Ramos (cell line): ENCODE data around the gene GJB4.
"Not testable (repeated sequence)": the region's sequence is repeated elsewhere in the genome, so short reads cannot be mapped to it uniquely, and the experiment has no call there.

Experiments used
- in situ Hi-C: fragments of 300-500 bp; cut with MboI; formaldehyde crosslinking; loops from one replicate; pipeline ENCODE4 v1.14.3; 2022; ENCODE audit warnings: low sequenced_read_pairs; ENCODE audit not compliant: unreplicated experiment

The GJB4 gene

DNA sequence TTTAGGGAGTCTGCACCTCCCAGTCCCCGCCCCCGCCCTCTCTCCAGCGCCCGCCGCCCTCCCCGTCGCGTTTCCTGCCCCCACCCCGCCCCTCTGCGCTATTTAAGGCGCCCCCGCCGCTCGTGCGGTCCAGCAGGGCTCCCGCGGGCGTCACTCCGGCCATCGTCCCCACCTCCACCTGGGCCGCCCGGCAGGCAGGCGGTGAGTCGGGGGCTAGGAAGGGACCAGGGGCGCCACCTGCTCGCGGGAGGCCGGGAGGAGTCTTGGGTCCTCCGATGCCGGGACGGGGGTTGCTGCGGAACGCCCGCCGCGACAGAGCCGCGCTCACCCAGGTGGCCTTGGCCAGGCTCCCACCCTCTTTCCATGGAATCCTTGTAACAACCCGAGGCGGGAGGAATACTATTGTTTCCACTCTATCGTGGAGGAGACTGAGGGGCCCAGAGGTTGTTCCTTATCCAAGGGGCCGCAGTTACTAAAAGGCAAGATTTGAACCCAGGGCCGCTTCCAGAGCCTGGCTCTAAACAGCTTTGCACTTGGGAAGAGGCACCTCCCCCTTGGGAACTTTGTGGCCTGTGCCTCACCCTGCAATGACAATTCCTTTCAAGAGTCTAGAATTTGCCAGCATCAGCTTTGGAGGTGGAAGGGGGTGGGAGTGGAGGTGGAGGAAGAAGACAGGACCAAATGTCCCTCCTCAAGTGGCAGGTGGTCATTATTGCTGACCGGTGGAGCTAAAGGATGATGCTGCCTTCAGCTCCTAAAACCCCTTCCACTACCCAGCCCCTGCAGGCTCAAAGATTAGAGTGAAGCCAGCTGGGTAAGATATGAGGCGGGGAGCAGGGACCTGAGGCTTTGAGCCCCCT is 33.6 kb downstream of the GJB4 start, which contains the start of gene GJA4:
TSS of gene GJA4 (plus strand) at position 132 of the 860 bp plus-strand sequence. CDS start 1,215 bp downstream, outside the sequence.
- in situ Hi-C loops, result no loop called here

DNA sequence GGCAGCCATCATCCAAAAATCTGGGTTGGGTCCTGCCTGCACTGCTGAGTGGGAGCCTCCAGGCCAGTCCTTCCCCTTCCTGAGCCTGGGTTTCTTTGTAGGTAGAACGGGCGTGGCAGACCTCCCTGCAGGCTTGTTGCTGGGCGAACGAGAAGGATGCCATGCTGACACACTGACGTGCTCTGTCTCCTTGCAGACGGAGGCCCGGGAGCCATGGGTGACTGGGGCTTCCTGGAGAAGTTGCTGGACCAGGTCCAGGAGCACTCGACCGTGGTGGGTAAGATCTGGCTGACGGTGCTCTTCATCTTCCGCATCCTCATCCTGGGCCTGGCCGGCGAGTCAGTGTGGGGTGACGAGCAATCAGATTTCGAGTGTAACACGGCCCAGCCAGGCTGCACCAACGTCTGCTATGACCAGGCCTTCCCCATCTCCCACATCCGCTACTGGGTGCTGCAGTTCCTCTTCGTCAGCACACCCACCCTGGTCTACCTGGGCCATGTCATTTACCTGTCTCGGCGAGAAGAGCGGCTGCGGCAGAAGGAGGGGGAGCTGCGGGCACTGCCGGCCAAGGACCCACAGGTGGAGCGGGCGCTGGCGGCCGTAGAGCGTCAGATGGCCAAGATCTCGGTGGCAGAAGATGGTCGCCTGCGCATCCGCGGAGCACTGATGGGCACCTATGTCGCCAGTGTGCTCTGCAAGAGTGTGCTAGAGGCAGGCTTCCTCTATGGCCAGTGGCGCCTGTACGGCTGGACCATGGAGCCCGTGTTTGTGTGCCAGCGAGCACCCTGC is 34.7 kb downstream of the GJB4 start:
- in situ Hi-C loops, result no loop called here

DNA sequence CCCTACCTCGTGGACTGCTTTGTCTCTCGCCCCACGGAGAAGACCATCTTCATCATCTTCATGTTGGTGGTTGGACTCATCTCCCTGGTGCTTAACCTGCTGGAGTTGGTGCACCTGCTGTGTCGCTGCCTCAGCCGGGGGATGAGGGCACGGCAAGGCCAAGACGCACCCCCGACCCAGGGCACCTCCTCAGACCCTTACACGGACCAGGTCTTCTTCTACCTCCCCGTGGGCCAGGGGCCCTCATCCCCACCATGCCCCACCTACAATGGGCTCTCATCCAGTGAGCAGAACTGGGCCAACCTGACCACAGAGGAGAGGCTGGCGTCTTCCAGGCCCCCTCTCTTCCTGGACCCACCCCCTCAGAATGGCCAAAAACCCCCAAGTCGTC is 35.2 kb downstream of the GJB4 start:
- in situ Hi-C loops, result no loop called here

DNA sequence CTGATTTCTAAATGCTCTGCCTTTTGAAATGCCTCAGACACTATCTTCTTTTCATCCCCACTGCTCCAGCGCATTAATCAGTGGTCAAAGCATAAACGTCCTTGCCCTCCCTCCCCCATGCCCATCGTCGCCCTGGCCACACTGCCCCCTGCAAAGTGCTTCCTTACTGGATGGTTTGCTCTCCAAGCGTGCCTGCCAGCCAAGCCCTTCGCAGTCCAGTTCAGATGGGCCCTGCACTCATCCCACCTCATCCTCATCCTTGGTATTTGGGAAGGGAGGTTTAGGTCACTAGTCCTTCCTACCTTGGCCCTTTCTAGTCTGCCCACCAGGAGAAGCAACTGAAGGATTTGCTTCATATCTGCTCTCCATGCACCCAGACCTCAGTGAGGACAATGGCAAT is 36.4 kb downstream of the GJB4 start:
- in situ Hi-C loops, result no loop called here

DNA sequence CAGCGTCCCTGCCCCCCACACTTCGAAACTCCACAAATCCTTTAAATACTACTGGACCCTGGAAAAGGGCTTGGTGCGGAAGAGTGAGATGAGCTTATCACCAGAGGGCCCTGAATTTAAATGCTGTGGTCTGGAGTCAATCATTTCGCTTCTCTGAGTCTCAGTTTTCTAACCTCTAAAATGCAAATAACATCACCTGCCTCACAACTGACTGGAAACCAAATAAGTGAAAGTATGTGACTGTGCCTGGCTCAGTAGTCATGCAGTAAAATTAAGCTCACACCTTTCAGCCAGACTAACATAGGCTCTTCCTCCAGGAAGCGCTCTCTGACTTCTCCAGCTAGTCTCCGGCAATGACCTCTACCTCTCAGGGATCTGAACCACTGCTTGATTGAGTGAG is 37.5 kb downstream of the GJB4 start:
- in situ Hi-C loops, result no loop called here

DNA sequence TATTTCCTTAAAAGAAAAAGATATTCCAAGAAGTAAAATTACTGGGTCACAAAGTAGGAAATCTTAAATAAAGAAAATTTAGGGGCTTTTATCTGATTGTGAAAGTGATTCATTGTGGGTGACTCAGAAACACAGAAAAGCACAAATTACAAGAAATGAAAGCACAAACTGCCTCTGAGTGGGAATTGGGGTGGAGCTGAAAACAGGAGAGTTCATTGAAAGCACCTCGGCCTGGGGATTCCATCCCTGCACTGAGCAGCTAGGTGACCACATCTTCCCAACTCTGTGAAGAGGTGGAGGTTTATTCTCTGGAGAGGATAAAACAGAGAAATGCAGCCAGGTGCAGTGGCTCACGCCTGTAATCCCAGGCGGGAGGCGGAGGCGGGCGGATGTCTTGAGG is 40.7 kb downstream of the GJB4 start:
- in situ Hi-C loops, result no loop called here

DNA sequence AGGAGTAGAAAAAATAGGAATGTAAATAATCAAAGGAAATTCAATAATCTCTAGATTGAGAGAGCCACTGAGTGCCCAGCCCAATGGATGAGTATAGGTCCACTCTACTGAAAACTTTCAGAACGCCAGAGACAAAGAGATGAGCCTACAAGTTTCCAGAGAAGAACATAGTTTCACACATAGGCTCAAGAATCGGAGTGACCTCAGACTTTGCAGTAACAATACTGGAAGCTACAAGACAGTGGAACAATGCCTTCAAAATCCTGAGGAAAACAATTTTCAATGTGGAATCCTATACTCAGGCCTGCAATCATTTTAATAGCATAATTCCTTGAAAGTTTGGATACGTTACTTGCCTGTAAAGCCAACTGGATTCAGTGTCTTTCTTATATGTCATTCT is 44.2 kb downstream of the GJB4 start:
- in situ Hi-C loops, result no loop called here

DNA sequence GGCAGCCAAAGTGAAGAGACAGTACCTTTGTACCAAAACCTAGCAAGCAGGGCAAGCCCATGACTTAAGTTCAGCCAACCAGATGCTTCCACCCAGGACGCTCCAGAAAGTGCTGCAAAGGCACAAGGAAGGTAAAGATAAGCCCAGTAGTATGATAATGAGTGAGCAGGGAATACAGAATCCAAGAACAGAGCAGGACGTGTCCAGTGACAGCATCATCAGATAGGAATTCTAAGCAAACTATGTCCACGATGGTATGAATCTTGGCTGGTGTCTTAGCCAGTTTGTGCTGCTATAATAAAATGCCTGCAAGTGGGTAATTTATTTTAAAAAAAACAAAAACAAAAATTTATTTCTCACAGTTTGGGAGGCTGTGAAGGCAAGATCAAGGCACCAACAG is 46.9 kb downstream of the GJB4 start:
- in situ Hi-C loops, result no loop called here

DNA sequence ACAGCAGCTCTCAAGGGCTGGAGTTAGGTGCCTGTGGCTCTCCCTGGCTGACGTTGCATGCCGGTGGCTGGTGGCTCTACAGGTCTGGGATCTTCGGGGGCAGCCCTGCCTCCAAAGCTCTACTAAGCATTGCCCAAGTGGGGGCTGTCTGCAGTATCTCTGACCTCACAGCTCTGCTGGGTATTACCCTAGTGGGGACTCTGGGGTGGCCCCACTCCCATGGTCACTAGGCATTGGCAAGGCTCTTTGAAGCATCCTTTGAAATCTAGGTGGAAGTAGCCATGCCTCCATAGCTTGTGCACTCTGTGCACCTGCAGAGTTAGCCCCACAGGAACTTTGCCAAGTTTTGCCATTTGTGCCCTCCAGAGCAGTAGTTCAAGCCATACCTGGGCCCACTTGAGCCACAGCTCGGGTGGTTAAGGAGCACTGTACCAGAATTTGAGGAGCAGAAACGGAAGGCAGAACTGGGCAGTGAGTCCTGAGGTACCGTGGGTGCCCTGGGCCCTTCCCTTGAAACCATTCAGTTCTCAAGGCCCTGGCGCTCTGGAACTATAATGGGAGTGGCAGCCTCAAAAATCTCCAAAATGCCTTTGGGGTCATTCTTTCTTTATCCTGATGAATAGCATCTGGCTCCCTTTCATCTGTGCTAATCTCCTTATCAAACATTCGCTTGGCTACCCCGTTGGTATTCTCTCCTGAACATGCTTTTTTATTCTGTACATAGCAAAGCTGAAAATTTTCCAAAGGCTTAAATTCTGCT is 48.7 kb downstream of the GJB4 start:
- in situ Hi-C loops, result no loop called here

DNA sequence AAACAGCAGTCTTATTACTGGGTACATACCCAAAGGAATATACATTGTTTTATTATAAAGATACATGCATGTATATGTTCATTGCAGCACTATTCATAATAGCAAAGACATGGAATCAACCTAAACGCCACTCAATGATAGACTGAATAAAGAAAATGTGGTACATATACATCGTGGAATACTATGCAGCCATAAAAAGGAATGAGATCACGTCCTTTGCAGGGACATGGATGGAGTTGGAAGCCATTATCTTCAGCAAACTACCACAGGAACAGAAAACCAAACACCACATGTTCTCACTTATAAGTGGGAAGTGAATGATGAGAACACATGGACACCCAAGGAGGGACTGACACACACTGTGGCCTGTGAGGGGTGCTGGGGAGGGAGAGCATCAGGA is 51.2 kb downstream of the GJB4 start:
- in situ Hi-C loops, result not testable (repeated sequence)
